HG03571 (cell line): ENCODE data around the gene SYT13.

Experiments used
- ATAC-seq: cut with Tn5 transposase; IDR thresholded peaks from one replicate; pipeline ENCODE4 v1.9.1; 2021; ENCODE audit not compliant: unreplicated experiment

Gene SYT13

GRCh38 chr11:45225277-45225676 is 60.9 kb downstream of the SYT13 start:
- ATAC-seq: no peak

DNA sequence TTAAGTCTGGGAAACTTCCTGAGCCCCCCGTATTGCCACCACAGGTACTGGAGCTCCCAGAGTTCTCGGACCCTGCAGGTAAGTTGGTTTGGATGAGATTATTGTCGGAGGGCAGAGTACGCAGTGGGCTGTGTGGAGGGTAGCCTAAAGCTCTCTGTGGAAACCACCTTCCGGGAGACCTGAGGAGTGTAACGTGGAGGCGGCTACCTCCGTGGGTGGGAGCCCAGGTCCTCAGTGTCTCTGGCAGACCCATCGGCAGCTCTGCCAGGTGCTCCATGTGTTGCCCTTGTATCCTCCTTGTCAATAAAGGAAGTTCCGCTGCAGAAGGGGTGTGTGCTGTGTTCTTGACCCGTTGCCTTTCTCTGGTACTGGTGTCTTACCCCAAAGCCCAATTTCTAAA is 61.4 kb downstream of the SYT13 start:
- ATAC-seq: no peak

- ATAC-seq: no peak
Measured at GRCh38 chr11:45223496-45223895, 62.6 kb downstream of the SYT13 start.

DNA sequence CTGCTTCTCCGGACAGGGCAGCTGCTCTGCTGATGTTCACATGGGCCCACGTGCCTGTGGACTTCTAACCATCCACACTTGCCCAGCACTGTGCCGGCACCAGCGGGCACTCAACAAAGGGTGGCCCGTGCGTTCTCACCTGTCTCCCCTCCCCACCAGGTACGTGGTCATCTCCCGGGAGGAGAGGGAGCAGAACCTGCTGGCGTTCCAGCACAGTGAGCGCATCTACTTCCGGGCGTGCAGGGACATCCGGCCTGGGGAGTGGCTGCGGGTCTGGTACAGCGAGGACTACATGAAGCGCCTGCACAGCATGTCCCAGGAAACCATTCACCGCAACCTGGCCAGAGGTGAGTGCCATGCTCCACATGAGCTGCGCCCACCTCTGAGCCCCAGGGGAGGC is 66.7 kb downstream of the SYT13 start:
- no peak for ATAC-seq

DNA sequence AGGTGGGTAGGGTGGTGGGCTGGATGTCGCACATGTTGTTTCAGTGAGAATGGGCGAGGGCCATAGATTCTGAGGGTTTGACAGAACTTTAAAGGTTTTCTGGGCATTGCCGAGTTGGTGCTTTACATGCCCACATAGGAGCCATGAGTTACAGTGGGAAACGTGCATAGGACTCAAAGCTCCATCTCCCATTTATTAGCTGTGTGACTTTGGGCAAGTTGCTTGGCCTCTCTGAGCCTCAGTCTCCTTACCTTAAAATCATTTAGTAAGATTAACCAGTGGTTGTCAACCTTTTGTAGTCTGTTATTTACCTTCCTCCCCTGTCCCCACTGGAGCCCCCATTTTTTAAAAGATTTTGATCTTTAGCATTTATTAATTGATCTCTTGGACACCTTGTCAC is 67.4 kb downstream of the SYT13 start:
- no peak for ATAC-seq

DNA sequence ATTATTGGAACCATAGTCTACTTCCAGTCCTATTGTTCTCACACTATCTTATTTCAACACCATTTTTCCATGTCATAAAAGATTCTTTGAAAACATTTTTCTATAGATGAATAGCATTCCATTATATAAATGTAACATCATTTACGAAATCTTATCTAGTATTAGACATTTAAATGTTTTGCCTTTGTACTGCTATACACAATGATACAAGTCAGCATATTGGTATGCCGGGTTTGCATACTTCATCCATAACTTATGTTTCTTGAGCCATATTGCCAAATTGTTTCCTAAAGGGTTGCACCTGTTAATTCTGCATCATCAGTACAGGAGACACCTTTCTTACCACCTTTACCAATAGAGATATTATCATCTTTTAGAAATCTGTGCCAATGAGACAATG is 68.2 kb downstream of the SYT13 start:
- ATAC-seq: no peak

DNA sequence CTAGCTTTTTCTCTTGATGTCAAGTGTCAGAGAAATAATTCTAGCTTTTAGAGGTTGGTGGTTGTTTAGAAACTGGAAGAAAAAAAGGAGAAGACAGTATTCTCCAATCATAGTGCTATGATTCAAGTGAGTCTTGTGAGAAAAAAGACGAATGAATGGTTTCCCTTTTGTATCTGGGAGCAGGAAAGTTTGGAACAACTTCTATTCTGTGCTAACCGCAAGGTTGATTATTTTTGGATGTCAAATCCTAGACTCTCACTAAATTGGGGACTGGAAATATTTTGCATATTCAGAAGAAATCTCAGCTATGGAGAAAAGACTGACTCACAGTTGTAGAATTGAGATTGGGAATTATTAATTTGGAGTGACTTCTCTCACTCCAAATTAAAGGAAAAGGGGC is 69.2 kb downstream of the SYT13 start:
- no peak for ATAC-seq

DNA sequence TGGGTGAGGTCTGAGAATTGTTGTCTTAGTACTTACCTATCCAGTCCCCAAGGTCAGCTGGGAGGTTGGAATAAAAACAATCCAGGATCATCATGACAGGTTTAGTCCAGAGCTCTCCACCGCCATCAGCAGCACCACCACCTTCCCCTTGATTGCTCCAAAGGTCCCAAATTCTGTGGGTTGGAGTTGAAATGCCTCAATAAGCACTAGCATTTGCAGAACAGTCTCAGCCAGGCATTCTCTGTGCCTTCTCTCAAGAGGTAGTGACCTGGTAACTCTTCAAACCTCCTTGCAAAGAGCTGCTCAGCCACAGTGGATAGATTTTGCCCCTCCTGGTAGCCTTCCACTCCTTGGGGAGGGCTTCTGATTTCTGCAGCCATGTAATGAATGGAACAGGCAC is 70.1 kb downstream of the SYT13 start:
- no peak for ATAC-seq

- no peak for ATAC-seq
Measured at GRCh38 chr11:45215098-45215865, 70.9 kb downstream of the SYT13 start.

DNA sequence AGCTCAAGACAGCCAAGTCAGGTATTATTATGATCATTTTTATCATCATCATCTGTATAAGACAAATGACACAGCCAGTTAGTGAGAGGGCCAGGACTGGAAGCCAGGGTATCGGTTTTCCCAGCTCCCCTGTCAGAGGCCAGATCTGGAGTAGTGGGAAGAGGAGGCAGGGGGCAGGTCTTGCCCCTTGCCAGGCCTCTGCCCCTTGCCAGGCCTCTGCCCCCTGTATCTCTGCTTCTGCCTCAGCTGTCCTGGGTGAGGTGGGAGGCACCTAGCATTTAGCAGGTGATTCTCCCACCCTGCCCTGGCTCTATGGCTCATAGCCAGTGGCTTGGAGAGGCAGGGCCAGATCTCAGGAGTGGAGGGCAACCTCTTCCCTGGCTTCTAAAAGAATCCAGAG is 72.4 kb downstream of the SYT13 start:
- ATAC-seq: no peak

DNA sequence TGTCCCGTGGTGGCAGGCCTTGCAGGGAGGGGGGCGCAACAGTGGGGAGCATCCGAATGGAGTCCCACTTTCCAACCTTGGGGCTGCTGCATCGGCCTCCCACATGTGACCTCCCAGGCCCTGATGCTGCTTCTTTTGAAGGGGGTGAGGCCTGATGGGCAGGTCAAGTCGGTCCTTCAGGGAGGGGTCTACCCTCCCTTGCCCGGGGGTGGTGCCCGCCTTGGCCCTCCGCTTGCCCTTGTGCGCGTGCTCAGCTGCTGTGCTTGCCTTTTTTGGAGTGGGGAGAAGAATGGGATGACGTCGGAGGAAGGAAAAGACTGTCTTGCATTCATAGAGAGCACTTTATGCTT is 72.8 kb downstream of the SYT13 start:
- no peak for ATAC-seq

GRCh38 chr11:45212566-45213315 is 73.4 kb downstream of the SYT13 start:
- no peak for ATAC-seq

DNA sequence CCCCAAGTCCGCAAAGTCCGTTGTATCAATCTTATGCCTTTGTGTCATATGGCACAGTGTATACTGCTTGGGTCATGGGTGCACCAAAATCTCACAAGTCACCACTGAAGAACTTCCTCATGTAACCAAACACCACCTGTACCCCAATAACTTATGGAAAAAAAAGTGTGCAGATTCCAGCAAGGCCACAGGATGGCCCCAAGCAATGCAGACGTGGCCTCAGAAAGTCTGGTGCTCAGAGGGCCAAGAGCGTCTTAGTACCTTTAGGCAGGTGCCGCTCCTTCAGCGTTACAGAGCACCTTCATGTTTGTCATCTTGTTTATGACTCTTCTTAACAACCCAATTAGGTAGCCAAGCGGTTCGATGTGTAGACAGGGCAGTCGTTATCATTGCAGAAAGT is 74.4 kb downstream of the SYT13 start:
- ATAC-seq: no peak

DNA sequence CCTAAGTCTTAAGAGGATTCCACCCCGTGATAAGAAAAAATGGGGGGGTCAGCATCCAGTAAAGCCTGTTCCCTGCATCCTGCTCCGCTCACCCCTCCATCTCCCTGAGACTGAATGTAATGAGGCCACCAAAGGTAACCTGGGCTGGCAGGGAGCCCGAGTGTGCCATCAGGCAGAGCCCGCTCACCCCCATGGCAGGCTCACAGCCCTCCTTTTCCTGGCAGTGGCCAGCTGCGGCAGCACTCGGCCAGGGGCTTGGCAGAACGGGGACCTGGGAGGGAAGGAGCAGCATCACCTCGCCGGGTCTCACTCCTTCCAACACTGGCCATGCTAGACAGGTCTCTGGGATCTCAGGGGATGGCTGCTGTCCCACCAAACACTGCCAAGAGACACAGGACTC is 75.3 kb downstream of the SYT13 start:
- no peak for ATAC-seq

- no peak for ATAC-seq
Measured at GRCh38 chr11:45209891-45210699, 76.0 kb downstream of the SYT13 start.

GRCh38 chr11:45209000-45209879 is 76.9 kb downstream of the SYT13 start:
- ATAC-seq: no peak

GRCh38 chr11:45208135-45208534 is 78.0 kb downstream of the SYT13 start:
- no peak for ATAC-seq

DNA sequence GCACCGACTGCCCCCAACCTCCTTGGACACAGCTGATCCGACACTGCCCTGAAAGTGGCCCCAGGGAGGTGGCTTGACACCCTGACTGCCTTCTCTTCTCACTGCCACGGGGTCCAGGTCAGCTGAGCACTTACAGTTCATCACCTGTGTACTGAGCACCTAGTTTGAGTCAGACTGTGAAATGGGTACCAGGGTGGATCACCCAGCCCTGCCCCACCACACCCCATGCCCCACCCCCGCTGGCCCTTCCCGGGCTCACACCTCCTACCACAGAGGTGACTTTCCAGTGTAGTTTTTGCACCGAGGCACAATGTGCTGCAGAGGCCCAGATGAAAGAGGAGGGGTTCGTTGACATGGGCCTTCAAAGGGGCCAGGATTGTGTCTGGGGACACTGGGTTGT is 80.2 kb downstream of the SYT13 start:
- no peak for ATAC-seq

DNA sequence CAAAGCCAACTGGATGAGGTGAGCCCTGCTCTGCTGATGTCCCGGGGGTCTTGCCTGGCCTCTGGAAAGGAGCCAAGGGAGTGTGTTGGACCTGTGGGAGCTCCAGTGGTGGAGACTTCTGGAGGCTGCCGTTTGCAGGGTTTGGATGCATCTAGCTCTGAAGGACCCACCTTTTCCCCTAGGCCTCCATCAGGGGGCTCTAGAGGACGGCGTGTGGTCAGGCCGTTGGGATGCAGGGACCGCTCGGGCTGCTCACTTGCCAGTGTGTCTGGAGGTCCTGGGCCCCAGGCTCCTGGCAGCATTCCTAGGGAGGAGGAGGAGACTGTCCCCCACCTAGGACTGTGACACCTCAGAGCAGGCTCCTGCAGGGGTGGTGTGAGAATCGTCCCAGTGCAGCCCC is 81.4 kb downstream of the SYT13 start:
- no peak for ATAC-seq

- no peak for ATAC-seq
Measured at GRCh38 chr11:45193695-45194094, 92.4 kb downstream of the SYT13 start.
